Measurements from ENCODE around the gene RFC2.
"Not testable (repeated sequence)": the region's sequence is repeated elsewhere in the genome, so short reads cannot be mapped to it uniquely, and the experiment has no call there.

RFC2 gene

DNA sequence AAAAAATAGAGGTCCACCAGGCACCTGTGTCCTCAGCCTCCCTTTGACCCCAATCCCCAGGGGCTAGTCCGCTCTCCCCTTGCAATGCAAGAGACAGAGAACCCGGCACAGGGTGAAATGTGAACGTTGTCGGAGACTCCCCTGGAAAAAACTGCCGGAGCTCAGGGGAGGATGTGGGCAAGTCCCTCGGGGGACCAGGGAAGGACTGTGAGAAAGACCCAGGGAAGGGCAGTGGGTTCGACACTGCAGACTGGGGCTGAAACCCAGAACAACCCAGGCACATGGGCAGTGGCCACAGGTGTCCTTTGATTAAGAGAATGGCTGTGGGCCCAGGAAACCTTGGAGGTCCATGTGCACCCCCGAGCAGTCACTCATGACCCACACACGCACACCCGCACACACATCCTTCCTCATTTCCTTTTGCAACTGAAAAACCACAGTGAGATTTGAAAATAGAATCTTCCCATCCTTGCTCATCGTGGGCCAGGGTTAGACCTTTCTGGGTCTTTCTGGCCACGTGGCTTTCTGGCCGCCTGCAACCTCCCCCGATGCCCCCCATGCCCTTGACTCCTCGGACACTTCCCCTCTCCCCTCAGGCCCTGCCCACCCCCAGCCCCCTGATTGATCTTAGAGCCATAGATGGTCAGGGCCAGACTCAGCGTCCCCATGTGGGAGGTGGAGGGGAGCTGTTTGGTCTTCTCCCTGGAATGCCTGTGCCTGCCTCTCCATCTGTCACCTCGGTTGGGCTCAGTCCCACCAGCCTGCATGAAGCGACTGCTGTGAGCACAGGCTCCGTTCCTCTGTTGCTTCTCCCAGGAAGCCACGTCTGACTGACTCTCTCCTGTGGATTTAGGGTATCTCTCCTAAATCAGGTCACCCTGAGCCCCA, 36.5 kb downstream of the RFC2 start:
- no peak for DNase-seq (ENCODE audit: low spot score)

DNA sequence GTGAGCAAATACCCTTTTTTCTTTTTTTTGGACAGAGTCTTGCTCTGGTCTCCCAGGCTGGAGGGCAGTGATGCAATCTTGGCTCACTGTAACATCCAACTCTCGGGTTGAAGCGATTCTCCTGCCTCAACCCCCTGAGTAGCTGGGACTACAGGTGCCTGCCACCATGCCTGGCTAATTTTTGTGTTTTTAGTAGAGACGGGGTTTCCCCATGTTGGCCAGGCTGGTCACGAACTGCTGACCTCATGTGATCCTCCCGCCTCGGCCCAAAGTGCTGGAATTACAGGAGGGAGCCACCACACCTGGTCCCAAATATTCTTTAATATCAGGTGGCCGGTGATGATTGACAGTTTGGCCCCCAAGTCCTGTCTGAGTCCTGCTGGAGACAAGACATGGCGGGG, 37.8 kb downstream of the RFC2 start:
- no peak for DNase-seq (ENCODE audit: low spot score)

- no peak for DNase-seq (ENCODE audit: low spot score)
Measured at GRCh38 chr7:74215921-74216320, 38.3 kb downstream of the RFC2 start.

- DNase-seq (ENCODE audit: low spot score) = no peak
Measured at GRCh38 chr7:74214816-74215630, 39.2 kb downstream of the RFC2 start.

DNA sequence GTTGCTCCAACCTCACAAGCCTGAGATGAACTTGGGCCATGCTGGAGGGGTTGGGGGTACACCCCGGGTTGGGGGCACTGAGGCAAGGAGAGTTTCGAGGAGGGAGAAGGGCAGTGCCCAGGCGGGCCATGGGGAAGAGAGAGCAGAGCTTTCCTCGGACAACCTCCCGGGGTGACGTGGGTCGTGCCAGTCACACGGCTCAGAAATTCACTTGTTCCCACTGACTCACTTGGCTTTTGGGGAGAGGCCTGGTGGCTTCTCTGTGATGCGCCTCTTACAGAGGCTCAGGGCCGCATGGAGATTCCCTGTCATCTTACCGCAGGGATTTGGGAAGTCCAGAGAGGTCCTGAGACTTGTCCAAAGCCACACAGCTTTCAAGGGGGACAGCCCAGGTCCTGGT, 41.5 kb downstream of the RFC2 start:
- DNase-seq (ENCODE audit: low spot score) = no peak

- DNase-seq (ENCODE audit: low spot score) = not testable (repeated sequence)
Measured at GRCh38 chr7:74208241-74208640, 46.0 kb downstream of the RFC2 start.

- no peak for DNase-seq (ENCODE audit: low spot score)
Measured at GRCh38 chr7:74207586-74207985, 46.6 kb downstream of the RFC2 start.

- peak; percentile 76 for DNase-seq (ENCODE audit: low spot score)
Measured at GRCh38 chr7:74206589-74207120, 47.5 kb downstream of the RFC2 start.

DNA sequence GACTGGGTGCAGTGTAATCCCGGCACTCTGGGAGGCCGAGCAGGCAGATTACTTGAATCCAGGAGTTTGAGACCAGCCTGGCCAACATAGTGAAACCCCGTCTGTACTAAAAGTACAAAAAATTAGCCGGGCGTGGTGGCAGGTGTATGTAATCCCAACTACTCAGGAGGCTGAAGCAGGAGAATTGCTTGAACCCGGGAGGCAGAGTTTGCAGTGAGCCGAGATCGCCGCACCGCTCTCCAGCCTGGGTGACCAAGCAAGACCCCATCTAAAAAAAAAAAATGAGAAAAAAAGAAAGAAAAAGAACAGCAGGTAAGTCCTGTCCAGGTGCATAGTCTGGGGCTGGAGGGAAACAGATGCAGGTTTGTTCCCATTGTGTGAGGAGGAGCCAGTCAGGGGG, 48.1 kb downstream of the RFC2 start:
- DNase-seq (ENCODE audit: low spot score) = not testable (repeated sequence)

DNA sequence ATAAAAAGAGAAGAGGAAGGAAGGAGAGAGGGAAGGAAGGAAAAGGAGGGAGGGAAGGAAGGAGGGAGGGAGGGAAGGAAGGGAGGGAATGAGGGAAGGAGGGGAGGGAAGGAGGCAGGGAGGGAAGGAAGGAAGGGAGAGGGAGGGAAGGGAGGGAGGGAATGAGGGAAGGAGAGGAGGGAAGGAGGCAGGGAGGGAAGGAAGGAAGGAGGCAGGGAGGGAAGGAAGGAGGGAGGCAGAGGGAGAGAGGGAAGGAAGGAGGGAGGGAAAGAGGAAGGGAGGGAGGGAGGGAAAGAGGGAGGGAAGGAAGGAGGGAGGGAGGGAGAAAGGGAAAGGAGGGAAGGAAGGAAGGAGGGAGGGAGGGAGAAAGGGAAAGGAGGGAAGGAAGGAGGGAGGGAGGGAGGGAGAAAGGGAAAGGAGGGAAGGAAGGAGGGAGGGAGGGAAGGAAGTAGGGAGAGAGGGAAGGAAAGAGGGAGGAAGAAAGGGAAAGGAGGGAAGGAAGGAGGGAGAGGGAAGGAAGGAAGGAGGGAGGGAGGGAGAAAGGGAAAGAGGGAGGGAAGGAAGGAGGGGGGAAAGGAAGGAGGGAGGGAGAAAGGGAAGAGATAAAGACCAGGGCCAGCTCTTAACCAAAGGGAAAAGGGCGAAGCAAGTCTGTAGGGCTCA, 50.1 kb downstream of the RFC2 start:
- no peak for DNase-seq (ENCODE audit: low spot score)

- peak; percentile 40 for DNase-seq (ENCODE audit: low spot score)
Measured at GRCh38 chr7:74202841-74203556, 51.2 kb downstream of the RFC2 start.

DNA sequence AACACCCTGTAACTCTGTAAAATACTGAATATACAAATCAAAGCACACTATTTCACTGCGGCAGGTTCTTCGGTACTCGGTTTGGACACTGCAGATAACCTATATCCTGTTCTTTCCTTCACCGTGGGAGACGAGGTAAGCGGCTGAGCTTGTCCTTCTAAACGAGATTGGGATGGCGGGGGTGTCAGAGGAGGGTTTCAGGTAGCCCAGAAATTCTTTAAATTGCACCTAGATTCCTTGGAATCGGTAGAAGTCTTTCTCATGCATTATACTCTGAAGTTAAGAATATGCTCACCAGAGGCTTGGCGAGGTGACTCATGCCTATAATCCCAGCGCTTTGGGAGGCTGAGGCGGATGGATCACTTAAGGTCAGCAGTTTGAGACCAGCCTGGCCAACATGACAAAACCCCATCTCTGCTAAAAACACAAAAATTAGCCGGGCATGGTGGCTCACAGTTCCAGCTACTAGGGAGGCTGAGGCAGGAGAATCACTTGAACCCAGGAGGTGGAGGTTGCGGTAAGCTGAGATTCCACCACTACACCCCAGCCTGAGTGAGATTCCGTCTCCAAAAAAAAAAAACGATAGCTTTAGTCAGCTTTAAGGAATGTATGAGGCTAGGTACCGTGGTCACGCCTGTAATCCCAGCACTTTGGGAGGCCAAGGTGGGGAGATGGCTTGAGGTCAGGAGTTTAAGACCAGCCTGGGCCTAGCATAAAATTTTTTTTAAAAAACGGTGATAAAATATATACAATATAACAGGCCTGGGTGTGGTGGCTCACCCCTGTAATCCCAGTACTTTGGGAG, 54.4 kb downstream of the RFC2 start:
- no peak for DNase-seq (ENCODE audit: low spot score)

- DNase-seq (ENCODE audit: low spot score) = no peak
Measured at GRCh38 chr7:74197449-74198124, 56.6 kb downstream of the RFC2 start.

DNA sequence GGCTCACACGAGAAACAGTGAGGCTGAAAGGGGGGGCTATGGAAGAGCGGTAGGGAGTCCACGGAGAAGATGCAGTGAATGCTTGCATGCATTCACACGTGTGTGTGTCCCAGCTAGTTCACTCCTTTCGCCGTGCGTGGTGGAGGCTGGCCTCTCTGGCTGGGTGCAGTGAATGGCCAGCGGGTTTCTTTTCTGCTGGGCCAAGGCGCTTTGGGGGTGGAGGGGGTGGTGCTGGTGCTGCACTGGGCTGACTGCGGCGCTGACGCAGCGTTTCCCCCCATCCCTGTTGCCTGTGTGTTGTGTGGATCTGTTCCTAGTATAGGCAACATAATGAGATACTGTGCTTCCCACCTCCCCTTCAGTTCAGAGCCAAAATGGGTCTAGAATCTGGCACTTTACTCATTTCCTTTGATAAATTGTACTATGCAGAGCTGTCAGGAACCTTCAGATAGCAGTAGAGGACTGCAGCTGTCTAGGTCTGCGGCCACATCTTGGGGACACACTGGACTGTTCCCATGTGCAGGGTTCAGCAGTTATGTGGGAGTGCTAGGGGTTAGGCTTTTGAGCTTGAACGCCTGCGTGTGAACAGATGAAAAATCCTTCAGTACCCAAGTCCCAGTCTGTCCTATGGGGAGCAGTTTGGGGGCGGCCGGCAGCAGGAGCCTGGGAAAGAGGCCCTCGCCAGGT, 58.1 kb downstream of the RFC2 start:
- not testable (repeated sequence) for DNase-seq (ENCODE audit: low spot score)

DNA sequence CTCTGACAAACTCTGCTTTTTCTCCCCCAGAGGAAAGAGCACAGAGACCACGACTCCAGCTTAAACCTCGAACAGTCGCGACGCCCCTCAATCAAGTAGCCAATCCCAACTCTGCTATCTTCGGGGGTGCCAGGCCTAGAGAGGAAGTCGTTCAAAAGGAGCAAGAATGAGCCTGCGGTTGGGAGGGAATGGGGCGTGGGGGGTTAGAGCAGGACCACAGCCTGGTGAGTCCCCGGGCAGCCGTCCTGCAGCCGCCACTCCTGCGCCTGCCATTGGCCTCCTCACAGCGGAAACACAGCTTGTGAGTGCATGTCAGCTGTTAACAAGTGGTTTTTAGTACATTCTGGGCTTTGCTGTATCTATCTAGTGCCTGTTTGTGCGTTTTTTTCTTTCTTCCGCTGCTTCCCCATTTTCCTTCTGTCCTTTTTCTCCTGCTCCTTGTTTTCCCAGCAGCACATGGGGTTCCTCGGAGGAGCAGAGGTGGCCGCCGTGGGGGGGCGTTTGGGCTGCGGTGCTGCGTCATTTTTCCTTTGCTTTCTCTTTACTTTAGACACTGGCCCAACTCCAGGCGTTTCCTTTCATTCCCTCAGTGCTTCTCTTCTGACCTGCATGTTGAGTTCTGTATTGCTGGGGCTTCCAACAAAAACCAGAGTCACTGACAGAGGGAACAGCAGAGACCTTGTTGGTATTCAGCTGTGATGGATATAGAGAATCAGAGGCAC, 58.9 kb downstream of the RFC2 start:
- DNase-seq (ENCODE audit: low spot score) = not testable (repeated sequence)

GRCh38 chr7:74194686-74195085, 59.5 kb downstream of the RFC2 start:
- DNase-seq (ENCODE audit: low spot score) = no peak

DNA sequence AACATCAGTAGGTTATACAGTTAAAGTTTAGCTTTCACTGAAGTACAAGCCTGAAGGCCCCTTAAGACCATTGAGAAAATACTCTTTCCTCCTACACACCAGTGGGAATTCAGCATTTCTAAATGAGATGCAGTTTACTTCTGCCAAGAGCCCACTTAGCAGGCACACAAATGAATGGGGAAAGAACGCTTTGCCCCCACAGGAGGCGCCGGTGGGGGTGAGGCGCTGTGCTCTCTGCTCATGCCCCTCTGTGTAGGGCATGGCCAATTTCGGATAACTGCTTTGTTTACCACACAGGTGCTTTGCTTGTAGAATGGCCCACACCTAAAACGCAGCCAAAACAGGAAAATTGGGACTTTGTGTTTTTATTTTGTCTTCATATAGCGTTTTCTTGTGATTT, 60.3 kb downstream of the RFC2 start:
- no peak for DNase-seq (ENCODE audit: low spot score)

GRCh38 chr7:74193054-74193453, 61.1 kb downstream of the RFC2 start:
- DNase-seq (ENCODE audit: low spot score) = no peak

DNA sequence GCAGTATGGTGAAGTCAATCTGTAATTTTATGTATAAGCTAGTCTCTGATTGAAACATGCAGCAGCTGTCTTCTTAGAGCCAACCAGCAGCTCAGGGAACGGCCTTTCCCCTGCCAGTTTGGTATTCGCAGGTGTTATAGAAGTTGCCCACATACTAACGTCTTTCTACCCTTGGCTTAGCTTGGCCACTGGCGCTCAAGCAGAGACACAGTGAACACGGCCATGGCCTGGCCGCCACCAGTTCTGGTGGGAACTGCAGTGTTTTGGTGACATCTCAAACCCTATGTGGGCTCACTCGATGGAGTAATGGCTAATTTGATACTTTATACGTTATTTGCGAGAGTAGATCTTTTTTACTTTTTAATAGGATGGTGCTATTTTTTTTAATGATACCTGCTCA, 63.0 kb downstream of the RFC2 start:
- no peak for DNase-seq (ENCODE audit: low spot score)

Data from kidney capillary endothelial cell (primary cell).